HepG2 (cell line): ENCODE data around the gene CAMTA2. TPM values are rescaled to one million over a fixed set of nuclear protein-coding genes. Genes with fewer than 3 reads are reported as not detected.
A peak's percentile ranks its signal among the peaks of the same experiment; 100 is the strongest.

Experiments
- AGO2 ChIP-seq: fragments of 200-400 bp; formaldehyde crosslinking; optimal IDR thresholded peaks from 2 replicates; pipeline ENCODE3; 2017; ENCODE audit warnings: mild to moderate bottlenecking, low read depth, low read length, moderate library complexity
- ARID2 ChIP-seq: sonication (generic); formaldehyde crosslinking; IDR thresholded peaks from 2 replicates; pipeline ENCODE4 v1.8.1; 2022; ENCODE audit warnings: mild to moderate bottlenecking, missing genetic modification reagents, borderline replicate concordance
- BRF2 ChIP-seq: sonication (generic); formaldehyde crosslinking; IDR thresholded peaks from 2 replicates; pipeline ENCODE4 v1.8.1; 2022; ENCODE audit warnings: mild to moderate bottlenecking, missing genetic modification reagents
- CBFB ChIP-seq: sonication (generic); formaldehyde crosslinking; IDR thresholded peaks from 2 replicates; pipeline ENCODE4 v1.4.0; 2020; ENCODE audit warnings: missing genetic modification reagents
- CENPX ChIP-seq: sonication (generic); formaldehyde crosslinking; IDR thresholded peaks from 2 replicates; pipeline ENCODE4 v1.9.0; 2021; ENCODE audit warnings: mild to moderate bottlenecking, missing genetic modification reagents, moderate library complexity
- FOXK1 ChIP-seq: sonication (generic); formaldehyde crosslinking; IDR thresholded peaks from 2 replicates; pipeline ENCODE4 v1.4.0; 2020; ENCODE audit warnings: low read depth, missing genetic modification reagents, borderline replicate concordance
- FOXP1 ChIP-seq, 2 experiments: fragments of 450-650 bp in 1 of 2; IDR thresholded peaks; 2 replicates each; pipeline ENCODE4 v1.6.1; 2017 to 2018; ENCODE audit warnings: antibody characterized with exemption in 1 of 2
- GPN1 ChIP-seq: sonication (generic); formaldehyde crosslinking; IDR thresholded peaks from 2 replicates; pipeline ENCODE4 v1.5.1; 2020; ENCODE audit warnings: missing genetic modification reagents, borderline replicate concordance
- GZF1 ChIP-seq: sonication (generic); formaldehyde crosslinking; IDR thresholded peaks from 2 replicates; pipeline ENCODE4 v1.5.1; 2020; ENCODE audit warnings: mild to moderate bottlenecking, missing genetic modification reagents
- HOXA7 ChIP-seq: sonication (generic); formaldehyde crosslinking; IDR thresholded peaks from 2 replicates; pipeline ENCODE4 v1.8.1; 2022; ENCODE audit warnings: mild to moderate bottlenecking, missing genetic modification reagents, moderate library complexity
- NR2F2 ChIP-seq: IDR thresholded peaks from 2 replicates; pipeline ENCODE4 v1.6.1; 2012; ENCODE audit warnings: low read depth, inconsistent platforms, borderline replicate concordance
- PRDM15 ChIP-seq: sonication (generic); formaldehyde crosslinking; IDR thresholded peaks from 2 replicates; pipeline ENCODE4 v1.4.0; 2020; ENCODE audit warnings: missing genetic modification reagents
- RFX3 ChIP-seq: IDR thresholded peaks from 2 replicates; pipeline ENCODE4 v1.6.1; 2016; ENCODE audit warnings: missing biosample characterization, missing genetic modification reagents
- SP2 ChIP-seq: sonication (generic); formaldehyde crosslinking; IDR thresholded peaks from 2 replicates; pipeline ENCODE4 v1.5.1; 2020; ENCODE audit warnings: mild to moderate bottlenecking, missing genetic modification reagents
- ZBTB1 ChIP-seq: sonication (generic); formaldehyde crosslinking; IDR thresholded peaks from 2 replicates; pipeline ENCODE4 v1.4.0; 2020; ENCODE audit warnings: missing genetic modification reagents, borderline replicate concordance
- ZNF124 ChIP-seq: sonication (generic); formaldehyde crosslinking; IDR thresholded peaks from 2 replicates; pipeline ENCODE4 v1.4.0; 2020; ENCODE audit warnings: missing genetic modification reagents
- ZNF256 ChIP-seq: sonication (generic); formaldehyde crosslinking; conservative IDR thresholded peaks from 2 replicates; pipeline ENCODE4 v1.4.0; 2020; ENCODE audit warnings: missing genetic modification reagents
- ZNF432 ChIP-seq: sonication (generic); formaldehyde crosslinking; IDR thresholded peaks from 2 replicates; pipeline ENCODE4 v1.5.0; 2020; ENCODE audit warnings: missing genetic modification reagents, mild to moderate bottlenecking, borderline replicate concordance
- ZNF724P ChIP-seq: sonication (generic); formaldehyde crosslinking; IDR thresholded peaks from 2 replicates; pipeline ENCODE4 v1.8.0; 2022; ENCODE audit warnings: missing genetic modification reagents, borderline replicate concordance
- ZNF766 ChIP-seq: sonication (generic); formaldehyde crosslinking; IDR thresholded peaks from 2 replicates; pipeline ENCODE4 v1.5.0; 2020; ENCODE audit warnings: missing genetic modification reagents, borderline replicate concordance
- ZNF792 ChIP-seq: IDR thresholded peaks from 2 replicates; pipeline ENCODE4 v1.6.1; 2016
- polyA plus RNA-seq, 8 experiments: library from polyadenylated mRNA; depleted of rRNA in 3 of 8; stranded (reverse) in 7 of 8; unstranded in 1 of 8; fragments of >200 nt; fragmentation: Illumina TruSeq in 4 of 8; extraction: Trizol in 4 of 8; gene quantifications; 2 replicates each; pipeline versions ENCODE4 v1.2.1 to v1.2.3, GENCODE V29; 2011 to 2016; ENCODE audit warnings: low read depth in 4 of 8, missing spikeins in 1 of 8, mixed read lengths in 1 of 8; ENCODE audit not compliant: insufficient read depth in 1 of 8
- total RNA-seq, 5 experiments: library from RNA; depleted of rRNA; stranded (reverse); fragments of >200 nt; fragmentation: Illumina TruSeq; extraction: Trizol; gene quantifications; 2 replicates each; pipeline ENCODE4 v1.2.3, GENCODE V29; 2016; ENCODE audit warnings: low read depth in 1 of 5

CAMTA2 gene
- total and polyA plus RNA-seq, 2 of the 13 experiments (the other 11 are each of a cell fraction or from before 2014, with no cell fraction given) = 4.1 to 7.1 TPM

- TF ChIP-seq PRDM15 (CRISPR knock-in tag) (peak; percentile 11; the same call in 1 of the 2 replicates), ARID2 (0 out of 2 replicates have a peak, but pooled peaks have one; percentile 63), CBFB (CRISPR knock-in tag) (no peak), SP2 (CRISPR knock-in tag) (no peak), ZBTB1 (no peak), ZNF432 (CRISPR knock-in tag) (no peak), FOXK1 (CRISPR knock-in tag) (no peak), RFX3 (CRISPR knock-in tag) (no peak), ZNF124 (CRISPR knock-in tag) (no peak), NR2F2 (no peak), AGO2 (peak; percentile 12), HOXA7 (no peak), ZNF256 (no peak), GZF1 (0 out of 2 replicates have a peak, but pooled peaks have one; percentile 7), ZNF766 (CRISPR knock-in tag) (no peak), FOXP1 (IDR thresholded peaks at IDR 0.05) (no peak), FOXP1 (CRISPR knock-in tag; IDR thresholded peaks at IDR 0.05) (no peak), BRF2 (CRISPR knock-in tag) (no peak), GPN1 (CRISPR knock-in tag) (no peak), ZNF724P (CRISPR knock-in tag) (no peak), CENPX (CRISPR knock-in tag) (no peak), ZNF792 (CRISPR knock-in tag) (no peak)
These were observed 10.0 kb upstream of the CAMTA2 start, which contains the start of the genes INCA1 and KIF1C (continued) for GRCh38 chr17:4997302-4998026.
